GM18951 (cell line): ENCODE results near the gene MAN2B2.

Source experiments
- POLR2A ChIP-seq: IDR thresholded peaks from 4 replicates; pipeline ENCODE4 v1.6.1; 2011; ENCODE audit warnings: mild to moderate bottlenecking; ENCODE audit not compliant: insufficient read length, insufficient read depth; ENCODE audit errors: extremely low read depth
- in situ Hi-C: fragments of 300-500 bp; cut with MboI; formaldehyde crosslinking; loops from one replicate; pipeline ENCODE4 v1.12.0; 2022; ENCODE audit warnings: low sequenced_read_pairs, mixed read lengths, inconsistent platforms; ENCODE audit not compliant: unreplicated experiment

MAN2B2 gene

GRCh38 chr4:6566391-6567190 lies 8.4 kb upstream of the MAN2B2 start:
- TF ChIP-seq POLR2A, result no peak
- in situ Hi-C loops, result no loop called here

GRCh38 chr4:6567218-6567617 lies 7.8 kb upstream of the MAN2B2 start:
- in situ Hi-C loops, result no loop called here
- no peak for TF ChIP-seq POLR2A

GRCh38 chr4:6568148-6568547 lies 6.8 kb upstream of the MAN2B2 start:
- in situ Hi-C loops, result no loop called here
- TF ChIP-seq POLR2A, result no peak

GRCh38 chr4:6568689-6569332 lies 6.2 kb upstream of the MAN2B2 start:
- in situ Hi-C loops, result no loop called here
- TF ChIP-seq POLR2A, result no peak

- in situ Hi-C loops, result no loop called here
- TF ChIP-seq POLR2A, result no peak
Observed at GRCh38 chr4:6571608-6572007, 3.4 kb upstream of the MAN2B2 start.

- in situ Hi-C loops, result no loop called here
- no peak for TF ChIP-seq POLR2A
Observed at GRCh38 chr4:6573551-6573950, 1.4 kb upstream of the MAN2B2 start.

- no peak for TF ChIP-seq POLR2A
- in situ Hi-C loops, result no loop called here
Observed at GRCh38 chr4:6573986-6574746, 823 bp upstream of the MAN2B2 start.

GRCh38 chr4:6575503-6576240 lies 683 bp downstream of the MAN2B2 start:
- no peak for TF ChIP-seq POLR2A
- in situ Hi-C loops, result no loop called here

GRCh38 chr4:6576512-6576911 lies 1.5 kb downstream of the MAN2B2 start:
- TF ChIP-seq POLR2A, result no peak
- in situ Hi-C loops, result no loop called here

GRCh38 chr4:6576932-6577331 lies 1.9 kb downstream of the MAN2B2 start:
- TF ChIP-seq POLR2A, result no peak
- in situ Hi-C loops, result no loop called here

- TF ChIP-seq POLR2A, result no peak
- in situ Hi-C loops, result no loop called here
Observed at GRCh38 chr4:6577409-6577808, 2.4 kb downstream of the MAN2B2 start.

GRCh38 chr4:6578221-6578620 lies 3.2 kb downstream of the MAN2B2 start:
- in situ Hi-C loops, result no loop called here

GRCh38 chr4:6580353-6580752 lies 5.4 kb downstream of the MAN2B2 start:
- no peak for TF ChIP-seq POLR2A

More at GRCh38 chr4:6578221-6578620, 3.2 kb downstream of the MAN2B2 start:
- TF ChIP-seq POLR2A, result no peak

GRCh38 chr4:6581566-6582121 lies 6.7 kb downstream of the MAN2B2 start:
- TF ChIP-seq POLR2A, result no peak
- in situ Hi-C loops, result no loop called here

More at GRCh38 chr4:6580353-6580752, 5.4 kb downstream of the MAN2B2 start:
- in situ Hi-C loops, result no loop called here
